ENCODE measurements around the gene LRMDA.

The LRMDA gene

GRCh38 chr10:75408911-75409885, 22.2 kb upstream of the LRMDA start:
- Histone ChIP-seq H4K20me1 (ENCODE audit: insufficient read depth) (no peaks in the 10 kb centered on the region), H3K36me3 (ENCODE audit: insufficient read depth) (no peaks in the 10 kb centered on the region), H3K27me3 (ENCODE audit: insufficient read depth, low read depth) (no peaks in the 10 kb centered on the region), H3K79me2 (ENCODE audit: insufficient read depth, low read depth) (no peaks in the 10 kb centered on the region), H3K4me3 (IDR thresholded peaks at IDR 0.05; ENCODE audit: insufficient read depth, low read depth, low read length) (no peak overlapping the region), H3K9ac (peak overlapping the region; percentile 55), H3K4me2 (peak overlapping the region; percentile 82), H3K4me1 (ENCODE audit: low read depth, poor library complexity, severe bottlenecking) (peaks cover 5% of the 10 kb centered on the region), H2AFZ (ENCODE audit: low read depth) (peak overlapping the region; percentile 96), H3K27ac (peak overlapping the region; percentile 39; the same call in 1 of the 2 replicates)
- TF ChIP-seq, protein P1, sequence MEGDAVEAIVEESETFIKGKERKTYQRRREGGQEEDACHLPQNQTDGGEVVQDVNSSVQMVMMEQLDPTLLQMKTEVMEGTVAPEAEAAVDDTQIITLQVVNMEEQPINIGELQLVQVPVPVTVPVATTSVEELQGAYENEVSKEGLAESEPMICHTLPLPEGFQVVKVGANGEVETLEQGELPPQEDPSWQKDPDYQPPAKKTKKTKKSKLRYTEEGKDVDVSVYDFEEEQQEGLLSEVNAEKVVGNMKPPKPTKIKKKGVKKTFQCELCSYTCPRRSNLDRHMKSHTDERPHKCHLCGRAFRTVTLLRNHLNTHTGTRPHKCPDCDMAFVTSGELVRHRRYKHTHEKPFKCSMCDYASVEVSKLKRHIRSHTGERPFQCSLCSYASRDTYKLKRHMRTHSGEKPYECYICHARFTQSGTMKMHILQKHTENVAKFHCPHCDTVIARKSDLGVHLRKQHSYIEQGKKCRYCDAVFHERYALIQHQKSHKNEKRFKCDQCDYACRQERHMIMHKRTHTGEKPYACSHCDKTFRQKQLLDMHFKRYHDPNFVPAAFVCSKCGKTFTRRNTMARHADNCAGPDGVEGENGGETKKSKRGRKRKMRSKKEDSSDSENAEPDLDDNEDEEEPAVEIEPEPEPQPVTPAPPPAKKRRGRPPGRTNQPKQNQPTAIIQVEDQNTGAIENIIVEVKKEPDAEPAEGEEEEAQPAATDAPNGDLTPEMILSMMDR (conservative IDR thresholded peaks at IDR 0.05; ENCODE audit: low read depth, low read length), result no peak

DNA sequence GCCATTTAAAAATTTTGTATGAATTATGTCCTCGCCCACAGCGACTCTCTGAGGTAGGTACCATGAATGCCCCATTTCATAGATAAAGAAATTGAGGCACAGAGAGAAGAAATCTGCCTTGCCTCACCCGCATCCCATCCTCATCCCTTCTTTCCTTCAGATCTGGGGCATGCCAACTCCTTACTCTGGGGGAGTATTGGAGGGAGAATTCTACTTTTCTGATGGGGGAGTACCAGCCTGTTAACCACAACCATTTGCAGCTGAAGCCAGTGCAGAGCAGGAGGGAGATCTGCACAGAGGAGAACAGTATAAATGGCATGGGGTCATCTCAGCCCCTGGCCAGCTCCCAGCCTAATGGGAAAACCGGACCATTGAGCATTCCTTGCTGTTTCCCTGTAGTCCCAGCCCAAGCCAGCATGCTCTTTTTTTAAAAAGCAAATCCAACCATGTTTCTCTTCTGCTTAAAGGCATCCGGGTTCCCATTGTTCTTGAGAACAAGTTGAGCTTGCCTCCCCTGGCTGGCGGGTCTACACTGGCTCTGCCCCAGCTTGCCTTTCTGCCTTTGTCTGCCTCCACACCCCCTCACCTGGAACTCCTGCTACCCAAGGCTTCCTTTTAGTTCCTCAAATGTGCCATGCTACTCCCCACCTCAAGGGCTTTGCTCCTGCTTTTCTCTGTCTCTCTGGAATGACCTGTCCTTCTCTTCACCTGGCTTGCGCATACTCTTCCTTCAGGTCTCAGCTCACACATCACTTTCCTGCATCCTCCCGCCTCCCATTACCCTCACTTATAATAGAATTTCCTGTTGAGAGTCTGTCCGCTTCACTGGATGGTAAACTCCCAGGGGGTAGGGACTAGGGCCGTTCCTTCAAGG, 21.1 kb upstream of the LRMDA start:
- Histone ChIP-seq H3K36me3 (ENCODE audit: insufficient read depth) (no peaks in the 10 kb centered on the region), H3K79me2 (ENCODE audit: insufficient read depth, low read depth) (no peaks in the 10 kb centered on the region), H3K4me1 (ENCODE audit: low read depth, poor library complexity, severe bottlenecking) (peaks cover 5% of the 10 kb centered on the region), H2AFZ (ENCODE audit: low read depth) (peak overlapping the region; percentile 96; the same call in 1 of the 2 replicates), H4K20me1 (ENCODE audit: insufficient read depth) (no peaks in the 10 kb centered on the region), H3K4me3 (IDR thresholded peaks at IDR 0.05; ENCODE audit: insufficient read depth, low read depth, low read length) (no peak overlapping the region), H3K4me2 (peak overlapping the region; percentile 59), H3K27ac (no peak overlapping the region), H3K9ac (no peak overlapping the region), H3K27me3 (ENCODE audit: insufficient read depth, low read depth) (no peaks in the 10 kb centered on the region)
- TF ChIP-seq, protein P1 (conservative IDR thresholded peaks at IDR 0.05; ENCODE audit: low read depth, low read length), result no peak

GRCh38 chr10:75414527-75414926, 16.9 kb upstream of the LRMDA start:
- Histone ChIP-seq H3K79me2 (ENCODE audit: insufficient read depth, low read depth) (no peaks in the 10 kb centered on the region), H3K4me3 (IDR thresholded peaks at IDR 0.05; ENCODE audit: insufficient read depth, low read depth, low read length) (no peak overlapping the region), H3K27ac (no peak overlapping the region), H4K20me1 (ENCODE audit: insufficient read depth) (no peaks in the 10 kb centered on the region), H3K36me3 (ENCODE audit: insufficient read depth) (no peaks in the 10 kb centered on the region), H3K9ac (no peak overlapping the region), H3K4me1 (ENCODE audit: low read depth, poor library complexity, severe bottlenecking) (peaks cover 5% of the 10 kb centered on the region), H3K27me3 (ENCODE audit: insufficient read depth, low read depth) (no peaks in the 10 kb centered on the region), H2AFZ (ENCODE audit: low read depth) (no peak overlapping the region), H3K4me2 (no peak overlapping the region)
- TF ChIP-seq, protein P1 (conservative IDR thresholded peaks at IDR 0.05; ENCODE audit: low read depth, low read length), result no peak

DNA sequence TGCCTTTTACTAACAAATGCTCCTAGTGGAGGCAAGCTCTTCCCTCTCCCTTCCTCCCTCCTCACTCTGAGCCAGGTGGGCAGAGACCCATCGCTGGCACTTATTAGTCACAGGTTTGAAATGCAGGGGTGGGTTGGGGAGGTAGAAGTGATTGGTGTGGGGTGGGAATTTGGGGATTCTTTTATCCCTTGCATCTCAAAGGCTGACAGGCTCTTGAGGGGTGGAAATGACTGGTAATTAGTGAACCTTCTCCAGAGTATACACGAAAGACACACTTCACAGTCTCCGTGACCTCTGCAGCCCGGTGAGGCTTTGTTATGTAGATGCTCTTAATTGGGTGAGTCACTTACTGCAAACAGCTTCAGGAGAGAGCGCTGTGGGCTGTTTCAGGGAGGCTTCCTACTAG, 13.9 kb upstream of the LRMDA start:
- Histone ChIP-seq H3K27me3 (ENCODE audit: insufficient read depth, low read depth) (no peaks in the 10 kb centered on the region), H3K4me2 (no peak overlapping the region), H3K27ac (no peak overlapping the region), H3K4me3 (IDR thresholded peaks at IDR 0.05; ENCODE audit: insufficient read depth, low read depth, low read length) (no peak overlapping the region), H3K79me2 (ENCODE audit: insufficient read depth, low read depth) (no peaks in the 10 kb centered on the region), H4K20me1 (ENCODE audit: insufficient read depth) (no peaks in the 10 kb centered on the region), H2AFZ (ENCODE audit: low read depth) (no peak overlapping the region), H3K4me1 (ENCODE audit: low read depth, poor library complexity, severe bottlenecking) (no peaks in the 10 kb centered on the region), H3K9ac (no peak overlapping the region), H3K36me3 (ENCODE audit: insufficient read depth) (no peaks in the 10 kb centered on the region)
- TF ChIP-seq, protein P1 (conservative IDR thresholded peaks at IDR 0.05; ENCODE audit: low read depth, low read length), result no peak
